Ammon's horn (tissue), 1 donor: ENCODE results near the gene UBA7.
"Not testable (repeated sequence)": the region's sequence is repeated elsewhere in the genome, so short reads cannot be mapped to it uniquely, and the experiment has no call there.

ENCODE experiments used
- DNase-seq: peaks from one replicate; pipeline ENCODE4 v3.0.0-alpha.2; 2016; ENCODE audit warnings: low spot score

The UBA7 gene

GRCh38 chr3:49782277-49782676 lies 31.5 kb downstream of the UBA7 start:
- not testable (repeated sequence) for DNase-seq

DNA sequence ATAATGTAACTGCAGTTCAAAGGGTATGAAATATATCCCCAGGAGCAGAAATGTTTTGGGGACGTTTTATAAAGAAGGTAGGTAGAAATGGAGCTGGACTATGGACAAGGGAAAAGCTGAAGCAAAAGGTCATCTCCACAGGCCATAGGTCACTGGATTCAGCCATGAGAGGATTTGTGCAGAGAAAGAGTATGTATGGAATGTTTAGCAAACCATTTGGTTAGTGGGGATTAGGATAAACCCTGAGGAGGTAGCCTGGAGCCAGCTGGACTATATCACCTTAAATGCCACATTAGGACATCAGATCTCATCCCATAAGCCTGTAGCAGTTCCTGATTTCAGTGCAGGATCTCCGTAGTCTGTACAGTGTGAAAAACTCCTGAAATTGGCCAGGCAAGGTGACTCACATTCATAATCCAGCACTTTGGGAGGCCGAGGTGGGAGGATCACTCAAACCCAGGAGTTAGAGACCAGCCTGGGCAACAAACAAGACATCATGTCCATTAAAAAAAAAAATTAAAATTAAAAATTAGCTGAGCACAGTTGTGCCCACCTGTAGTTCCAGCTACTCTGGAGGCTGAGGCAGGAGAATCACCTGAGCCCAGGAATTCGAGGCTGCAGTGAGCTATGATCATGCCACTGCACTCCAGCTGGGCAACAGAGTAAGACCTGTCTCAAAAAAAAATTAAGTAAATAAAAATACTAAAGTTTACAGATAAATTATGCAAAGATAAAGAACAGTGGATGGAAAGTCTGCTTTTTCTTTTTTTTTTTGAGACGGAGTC lies 32.1 kb downstream of the UBA7 start:
- no peak for DNase-seq

GRCh38 chr3:49780975-49781365 lies 32.8 kb downstream of the UBA7 start:
- DNase-seq = not testable (repeated sequence)

GRCh38 chr3:49780080-49780974 lies 33.4 kb downstream of the UBA7 start:
- DNase-seq = no peak

DNA sequence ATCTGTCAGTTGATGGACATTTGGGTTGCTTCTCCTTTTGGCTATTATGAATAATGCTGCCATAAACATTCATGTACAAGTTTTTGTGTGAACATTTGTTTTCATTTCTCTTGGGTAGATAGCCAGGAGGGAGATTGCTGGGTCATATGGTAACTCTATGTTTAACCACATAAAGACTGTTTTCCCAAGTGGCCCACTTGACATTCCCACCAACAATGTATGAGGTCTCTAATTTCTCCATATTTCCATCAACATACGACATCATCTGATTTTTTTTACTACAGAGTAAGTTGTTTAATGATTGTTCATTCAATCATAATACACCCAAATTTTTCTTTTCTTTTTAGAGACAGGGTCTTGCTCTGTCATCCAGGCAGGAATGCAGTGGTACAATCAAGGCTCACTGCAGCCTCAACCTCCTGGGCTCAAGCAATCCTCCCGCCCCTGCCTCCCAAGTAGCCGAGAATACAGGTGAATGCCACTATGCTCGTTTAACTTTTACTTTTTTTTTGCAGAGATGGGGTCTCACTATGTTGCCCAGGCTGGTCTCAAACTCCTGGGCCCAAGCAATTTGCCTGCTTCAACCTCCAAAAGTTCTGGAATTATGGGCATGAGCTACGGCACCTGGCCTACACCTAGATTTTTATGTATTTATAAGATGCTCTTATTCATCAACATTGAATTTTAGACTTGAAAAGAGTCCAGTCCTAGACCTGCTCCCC lies 34.2 kb downstream of the UBA7 start:
- no peak for DNase-seq

DNA sequence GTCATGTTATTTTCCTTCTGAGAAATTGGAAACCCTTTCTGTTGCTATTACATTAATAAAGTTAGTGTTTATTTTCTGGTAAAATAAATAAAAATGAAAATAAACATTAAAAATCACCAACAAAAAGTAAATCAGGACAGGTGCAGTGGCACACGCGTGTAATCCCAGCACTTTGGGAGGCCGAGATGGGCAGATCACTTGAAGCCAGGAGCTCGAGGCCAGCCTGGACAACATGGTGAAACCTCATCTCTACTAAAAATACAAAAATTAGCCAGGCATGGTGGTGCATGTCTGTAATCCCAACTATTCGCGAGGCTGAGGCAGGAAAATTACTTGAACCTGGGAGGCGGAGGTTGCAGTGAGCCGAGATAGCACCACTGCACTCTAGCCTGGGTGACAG lies 37.7 kb downstream of the UBA7 start:
- not testable (repeated sequence) for DNase-seq

DNA sequence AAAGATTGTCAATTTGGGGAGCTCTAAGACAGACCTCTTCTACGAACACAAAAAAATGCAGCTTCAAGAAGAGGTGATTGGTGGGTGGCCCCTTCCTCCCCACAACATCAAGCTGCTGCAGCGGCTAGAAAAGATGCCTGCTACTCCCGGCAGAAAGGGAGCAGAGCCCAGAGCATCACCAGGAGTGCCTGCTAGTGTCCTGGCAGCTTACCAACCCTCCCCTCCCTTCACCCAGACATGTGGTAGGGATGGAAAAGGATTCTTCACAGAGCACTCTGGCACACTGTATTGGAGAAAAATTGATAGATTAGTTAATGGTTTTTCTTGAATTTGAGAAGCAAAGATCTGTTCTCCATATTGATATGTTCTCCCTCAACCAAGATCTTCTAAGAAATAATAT lies 38.2 kb downstream of the UBA7 start:
- DNase-seq = peak; percentile 91

DNA sequence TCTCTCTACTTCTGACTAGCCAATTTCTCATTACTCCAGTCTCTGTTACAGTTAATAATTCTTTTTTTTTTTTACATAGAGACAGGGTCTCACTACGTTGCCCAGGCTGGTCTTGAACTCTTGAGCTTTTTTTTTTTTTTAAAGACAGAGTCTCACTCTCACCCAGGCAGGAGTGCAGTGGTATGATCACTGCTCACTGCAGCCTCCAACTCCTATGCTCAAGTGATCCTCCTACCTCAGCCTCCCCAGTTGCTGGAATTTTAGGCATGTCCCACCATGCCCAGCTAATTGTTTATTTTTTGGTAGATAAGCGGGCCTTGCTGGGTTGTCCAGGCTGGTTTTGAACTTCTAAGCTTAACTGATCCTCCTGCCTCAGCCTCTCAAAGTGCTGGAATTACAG lies 41.0 kb downstream of the UBA7 start:
- no peak for DNase-seq

DNA sequence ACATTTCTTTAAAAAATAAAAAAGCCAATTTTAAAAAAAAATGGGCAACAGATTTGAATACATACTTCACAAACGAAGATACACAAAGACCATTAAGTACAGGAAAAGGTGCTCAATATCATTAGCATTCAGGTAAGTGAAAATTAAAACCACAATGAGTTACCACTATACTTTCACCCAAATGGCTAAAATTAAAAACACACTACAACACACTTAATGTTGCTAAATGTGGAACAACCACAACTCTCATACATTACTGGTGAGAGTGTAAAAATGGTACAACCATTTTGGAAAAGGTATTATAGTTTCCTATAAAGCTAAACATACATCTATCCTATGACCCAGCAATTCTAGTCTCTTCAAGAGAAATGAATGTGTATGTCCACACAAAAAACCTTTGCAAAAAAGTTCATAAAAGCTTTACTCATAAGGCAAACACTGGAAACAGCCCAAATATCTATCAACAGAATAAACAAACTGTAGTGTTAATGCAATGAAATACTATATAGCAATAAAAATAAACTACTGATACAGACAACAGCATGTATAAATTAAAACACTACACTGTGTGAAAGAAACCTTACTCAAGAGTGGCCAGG lies 42.3 kb downstream of the UBA7 start:
- no peak for DNase-seq

DNA sequence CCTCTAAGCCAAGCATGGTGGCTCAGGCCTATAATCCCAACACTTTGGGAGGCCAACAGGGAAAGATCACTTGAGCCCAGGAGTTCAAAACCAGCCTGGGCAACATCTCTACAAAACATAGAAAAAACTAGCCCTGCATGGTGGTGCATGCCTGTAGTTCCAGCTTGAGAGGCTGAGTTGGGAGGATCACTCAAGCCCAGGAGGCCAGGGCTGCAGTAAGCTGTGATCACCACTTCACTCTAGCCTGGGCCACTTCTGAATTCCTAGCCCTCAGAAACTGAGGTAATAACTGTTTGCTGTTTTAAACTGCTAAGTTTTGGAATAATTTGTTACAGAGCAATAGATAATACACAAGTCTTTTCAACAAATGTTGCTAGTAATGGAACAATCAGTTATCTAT lies 43.8 kb downstream of the UBA7 start:
- DNase-seq = no peak

- no peak for DNase-seq
Measured at GRCh38 chr3:49769286-49769915, 44.4 kb downstream of the UBA7 start.

GRCh38 chr3:49763981-49764380 lies 49.8 kb downstream of the UBA7 start:
- no peak for DNase-seq

- no peak for DNase-seq
Measured at GRCh38 chr3:49761661-49762060, 52.1 kb downstream of the UBA7 start.

- DNase-seq = no peak
Measured at GRCh38 chr3:49759226-49759625, 54.5 kb downstream of the UBA7 start.

DNA sequence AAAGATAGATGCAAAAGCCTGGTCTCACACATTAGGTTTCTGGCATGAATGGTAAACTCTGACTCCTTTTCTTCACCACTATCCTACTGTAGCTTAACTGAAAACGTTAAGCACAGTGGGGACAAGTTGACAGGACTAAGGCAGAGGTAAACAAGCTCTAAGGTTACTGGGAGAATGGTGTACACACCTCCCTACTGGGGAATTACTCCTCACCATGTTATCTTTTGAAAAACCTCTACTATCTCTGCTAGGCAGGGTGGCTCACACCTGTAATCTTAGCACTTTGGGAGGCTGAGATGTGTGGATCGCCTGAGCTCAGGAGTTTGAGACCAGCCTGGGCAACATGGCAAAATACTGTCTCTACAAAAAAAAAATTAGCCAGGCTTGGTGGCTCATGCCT lies 56.6 kb downstream of the UBA7 start:
- no peak for DNase-seq

- DNase-seq = no peak
Measured at GRCh38 chr3:49756036-49756435, 57.7 kb downstream of the UBA7 start.
